ENCODE data around the gene TMEM86B. TPM values are rescaled to one million over a fixed set of nuclear protein-coding genes. Genes with fewer than 3 reads are reported as not detected.

Gene TMEM86B
- total RNA-seq, 4 donors from 2014 or later: 0.65 to 3.5 (median 2.5) TPM

DNA sequence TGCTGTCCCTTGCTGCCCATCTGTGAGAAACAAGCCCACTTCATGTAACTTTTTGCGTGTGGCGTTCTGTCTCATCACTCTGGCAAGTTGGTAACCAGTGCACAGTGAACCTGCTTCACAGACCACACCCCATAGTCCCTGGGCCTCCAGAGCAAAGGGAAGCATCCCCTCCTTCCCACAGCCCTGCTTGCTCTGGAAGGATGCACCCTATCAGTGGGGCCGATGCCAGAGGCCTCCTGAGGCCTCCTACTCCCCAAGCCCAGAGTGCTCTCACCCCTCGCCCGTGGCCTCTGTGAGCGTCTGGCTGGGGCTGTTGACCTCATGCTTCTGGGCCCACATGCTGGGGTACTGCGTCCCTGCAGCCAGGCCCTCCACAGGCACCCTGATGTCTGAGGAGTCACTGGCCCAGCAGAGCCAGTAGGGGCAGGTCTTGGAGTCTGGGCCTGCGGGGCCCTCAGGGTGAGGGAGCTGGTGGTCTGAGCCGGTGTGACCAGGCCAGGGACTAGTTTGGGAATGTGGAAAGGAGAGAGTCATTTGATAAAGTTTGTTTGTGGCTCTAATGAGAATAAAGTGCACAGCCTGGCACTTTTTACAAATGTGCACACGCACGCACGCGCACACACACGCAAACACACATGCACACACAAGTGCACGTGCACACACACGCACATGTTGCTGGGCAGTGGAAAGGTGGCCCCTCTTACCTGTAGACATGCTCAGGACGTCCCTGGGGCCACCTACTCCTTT is 5.1 kb downstream of the TMEM86B start:
- ATAC-seq (ENCODE audit: low FRiP score): no peak
- no peak for DNase-seq (ENCODE audit: low spot score)
- TF ChIP-seq, protein P1, sequence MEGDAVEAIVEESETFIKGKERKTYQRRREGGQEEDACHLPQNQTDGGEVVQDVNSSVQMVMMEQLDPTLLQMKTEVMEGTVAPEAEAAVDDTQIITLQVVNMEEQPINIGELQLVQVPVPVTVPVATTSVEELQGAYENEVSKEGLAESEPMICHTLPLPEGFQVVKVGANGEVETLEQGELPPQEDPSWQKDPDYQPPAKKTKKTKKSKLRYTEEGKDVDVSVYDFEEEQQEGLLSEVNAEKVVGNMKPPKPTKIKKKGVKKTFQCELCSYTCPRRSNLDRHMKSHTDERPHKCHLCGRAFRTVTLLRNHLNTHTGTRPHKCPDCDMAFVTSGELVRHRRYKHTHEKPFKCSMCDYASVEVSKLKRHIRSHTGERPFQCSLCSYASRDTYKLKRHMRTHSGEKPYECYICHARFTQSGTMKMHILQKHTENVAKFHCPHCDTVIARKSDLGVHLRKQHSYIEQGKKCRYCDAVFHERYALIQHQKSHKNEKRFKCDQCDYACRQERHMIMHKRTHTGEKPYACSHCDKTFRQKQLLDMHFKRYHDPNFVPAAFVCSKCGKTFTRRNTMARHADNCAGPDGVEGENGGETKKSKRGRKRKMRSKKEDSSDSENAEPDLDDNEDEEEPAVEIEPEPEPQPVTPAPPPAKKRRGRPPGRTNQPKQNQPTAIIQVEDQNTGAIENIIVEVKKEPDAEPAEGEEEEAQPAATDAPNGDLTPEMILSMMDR (IDR thresholded peaks at IDR 0.05): no peak

DNA sequence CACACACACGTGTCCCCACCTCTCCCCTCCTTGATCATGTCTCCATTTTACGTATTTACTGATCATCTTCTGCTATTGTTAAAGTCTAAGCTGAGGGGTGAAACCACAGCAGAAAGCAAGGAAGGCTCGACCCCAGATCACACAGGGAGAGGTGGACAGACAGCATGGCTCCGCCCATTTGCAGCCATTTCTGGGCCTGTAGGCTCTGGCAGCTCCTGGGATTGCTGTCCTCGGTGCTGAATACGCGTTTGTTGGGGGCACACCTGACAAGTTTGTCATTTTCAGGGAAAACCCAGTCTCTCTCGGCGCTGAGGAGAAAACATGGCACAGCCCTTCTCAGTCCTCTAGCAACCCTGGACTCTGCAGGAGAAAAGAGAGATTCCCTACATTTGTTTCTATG is 8.0 kb downstream of the TMEM86B start:
- TF ChIP-seq, protein P1 (IDR thresholded peaks at IDR 0.05): no peak
- DNase-seq (ENCODE audit: low spot score) (no peak), ATAC-seq (ENCODE audit: low FRiP score) (no peak)

DNA sequence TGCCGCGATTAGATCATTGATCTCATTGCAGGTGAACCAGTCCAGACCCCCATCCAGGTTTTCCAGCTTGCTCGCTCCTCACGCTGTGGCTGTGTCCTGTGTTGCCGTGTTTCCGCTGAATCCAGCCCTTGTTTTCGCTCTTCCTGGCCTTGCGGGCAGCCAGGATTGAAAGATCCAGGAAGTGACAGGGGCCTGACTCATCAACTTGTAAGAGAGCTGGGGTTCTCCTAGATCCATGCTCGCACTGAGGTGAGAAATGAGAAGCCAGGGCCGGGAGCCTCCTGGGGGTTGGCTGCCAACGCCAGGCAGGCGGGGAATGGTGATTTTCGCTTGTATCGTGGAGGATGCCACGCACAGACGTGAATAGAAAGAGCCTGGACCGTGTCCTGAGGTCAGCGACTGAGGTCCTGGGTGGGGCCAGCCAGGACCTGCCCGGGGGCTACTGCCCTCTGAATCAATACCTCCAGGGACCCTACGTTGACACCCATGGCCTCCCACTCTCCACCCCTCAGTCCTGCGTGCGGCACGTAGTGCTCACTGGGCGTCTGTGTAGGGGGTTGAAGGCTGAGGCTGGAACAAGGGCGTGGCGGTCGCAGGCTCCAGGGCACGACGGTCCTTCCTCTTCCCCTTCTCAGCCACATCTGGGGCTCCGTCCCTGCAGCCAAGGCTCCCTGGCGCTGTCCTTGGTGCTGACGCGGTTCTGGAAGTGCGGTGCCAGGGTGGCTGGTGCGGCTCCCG is 11.9 kb downstream of the TMEM86B start:
- peak; percentile 87 for ATAC-seq (ENCODE audit: low FRiP score)
- TF ChIP-seq, protein P1 (IDR thresholded peaks at IDR 0.05): no peak

DNA sequence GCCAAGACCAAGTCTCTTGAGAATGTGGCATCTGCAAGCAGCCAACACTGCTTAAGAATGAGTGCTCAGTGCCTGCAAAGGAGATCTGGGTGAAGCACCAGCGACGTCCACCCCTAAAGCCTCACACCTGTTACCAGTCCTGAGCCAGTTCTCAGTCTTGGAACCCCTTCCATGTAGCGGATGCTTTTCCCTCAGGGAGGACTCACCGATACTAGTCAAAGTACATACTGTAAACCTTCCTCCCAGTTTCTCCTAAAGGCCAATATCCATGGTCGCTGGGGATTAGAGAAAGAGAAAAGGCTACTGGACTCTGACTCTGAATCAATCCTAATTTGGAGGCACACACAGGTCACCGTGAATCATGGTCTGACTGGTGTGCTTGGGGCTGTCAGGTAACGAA is 15.0 kb downstream of the TMEM86B start:
- DNase-seq (ENCODE audit: low spot score) (no peak), ATAC-seq (ENCODE audit: low FRiP score) (no peak)
- TF ChIP-seq, protein P1 (IDR thresholded peaks at IDR 0.05): no peak

More for the DNA sequence above, 11.9 kb downstream of the TMEM86B start:
- DNase-seq (ENCODE audit: low spot score): peak; percentile 68

DNA sequence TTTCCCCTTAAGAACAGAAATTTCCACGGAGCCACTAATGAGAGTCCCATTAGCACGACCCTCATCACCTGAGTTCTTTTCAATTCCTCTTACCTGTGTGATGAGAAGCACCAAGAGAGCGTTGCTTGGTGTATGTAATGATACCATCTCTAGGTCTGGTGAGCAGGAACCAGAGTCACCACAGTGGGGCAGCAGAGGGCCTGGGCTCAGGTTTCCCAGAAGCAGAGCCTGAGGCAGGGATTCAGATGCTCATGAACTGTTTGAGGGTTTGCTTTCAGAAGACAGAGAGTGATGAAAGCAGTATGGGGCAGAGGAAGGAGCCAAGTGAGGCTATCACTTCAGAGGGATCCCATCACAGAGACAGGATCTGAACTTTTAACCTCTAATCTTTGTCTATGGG is 16.1 kb downstream of the TMEM86B start:
- no peak for ATAC-seq (ENCODE audit: low FRiP score)
- no peak for DNase-seq (ENCODE audit: low spot score)
- TF ChIP-seq, protein P1 (IDR thresholded peaks at IDR 0.05): no peak

DNA sequence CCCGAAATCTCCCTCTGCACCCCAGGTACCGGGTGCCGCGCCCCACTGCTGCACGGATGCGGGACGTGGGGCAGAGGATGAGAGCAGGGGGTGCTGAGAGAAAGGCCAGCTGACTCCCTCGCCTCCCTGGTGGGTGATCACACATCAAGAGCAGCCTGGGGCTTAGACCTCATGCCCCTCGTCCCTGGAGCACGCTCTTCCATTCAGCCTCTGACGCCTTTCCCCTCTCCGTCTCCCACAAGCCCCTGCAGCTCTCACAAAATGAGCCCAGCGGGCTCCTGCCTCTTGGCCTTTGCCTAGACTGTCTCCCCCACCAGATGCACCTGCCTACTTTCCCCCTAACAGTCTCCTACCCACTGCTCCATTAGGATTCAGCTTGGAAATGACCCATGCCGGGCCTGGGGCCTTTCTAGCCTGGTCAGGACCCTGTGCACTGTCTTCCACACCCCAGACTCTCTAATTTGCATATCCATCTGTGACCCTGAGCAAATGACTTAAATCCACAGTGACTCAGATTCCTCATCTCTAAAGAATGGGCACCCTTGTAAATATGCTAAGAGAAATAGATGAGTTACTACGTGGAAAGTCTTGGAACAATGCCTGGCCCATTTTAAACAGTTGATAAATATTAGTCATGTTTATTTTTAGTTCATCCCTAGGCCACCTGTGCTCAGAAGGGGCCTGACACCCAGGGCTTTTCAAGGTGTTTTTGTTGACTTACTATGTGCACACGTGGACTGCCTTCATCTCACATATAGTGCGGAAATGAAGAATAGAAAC is 18.7 kb downstream of the TMEM86B start:
- ATAC-seq (ENCODE audit: low FRiP score): peak; percentile 69
- TF ChIP-seq, protein P1 (IDR thresholded peaks at IDR 0.05): no peak

More for the DNA sequence above, 18.7 kb downstream of the TMEM86B start:
- no peak for DNase-seq (ENCODE audit: low spot score)
